Heart left ventricle (tissue), 13 donors: Measurements from ENCODE around the gene ZNF334.

ENCODE experiments used
- CTCF ChIP-seq, 12 donors: fragments of 200-600 bp; sonication (generic) in 4 of 12; IDR thresholded peaks; one replicate each; pipeline versions ENCODE4 v1.5.0 to v1.8.0; 2018 to 2022; ENCODE audit warnings: antibody characterized with exemption in 12 of 12, mild to moderate bottlenecking in 5 of 12
- POLR2A ChIP-seq, 2 donors: fragments of 450-650 bp; IDR thresholded peaks; one replicate each; pipeline ENCODE4 v1.6.1; 2017; ENCODE audit warnings: antibody characterized with exemption in 2 of 2, mild to moderate bottlenecking in 2 of 2, moderate library complexity in 2 of 2
- donor health status: ischemic (EF 13 %, LVEDD 7.1; RV severe dilation, severe dysfunction).
- donor health status: DM: no; HTN: yes; CAD: no.
- donor health status: DM: no; HTN: no; CAD: no.
- donor health status: ischemic (EF 25% LVEDD 6.9; RV normal size, moderate dysfunction).
- donor health status: ischemic (EF 25% LVEDD 5.7; RV mildly dilated, moderate dysfunction).
- donor health status: ischemic (EF 35%, LVEDD 5.7; RV mildly dilated, moderate dysfunction).
- donor health status: nonischemic (EF 11% LVEDD 7.7; RV severe dilation, severe dysfunction).
- donor health status: DM: yes; HTN: yes; CAD: no.
- donor health status: PGD.
- donor health status: ischemic (EF 29% LVEDD 5.4; RV normal size, mild dysfunction).
- donor health status: nonischemic (EF 23%, LVEDD 6.1; RV moderate dilation, normal function).

GRCh38 chr20:46501337-46501942, 11.9 kb downstream of the ZNF334 start:
- TF ChIP-seq CTCF (IDR thresholded peaks at IDR 0.05) (no peak), POLR2A (IDR thresholded peaks at IDR 0.05) (no peak)
